ENCODE data around the gene TJAP1.
"Not testable (repeated sequence)": the region's sequence is repeated elsewhere in the genome, so short reads cannot be mapped to it uniquely, and the experiment has no call there.

TJAP1 gene

DNA sequence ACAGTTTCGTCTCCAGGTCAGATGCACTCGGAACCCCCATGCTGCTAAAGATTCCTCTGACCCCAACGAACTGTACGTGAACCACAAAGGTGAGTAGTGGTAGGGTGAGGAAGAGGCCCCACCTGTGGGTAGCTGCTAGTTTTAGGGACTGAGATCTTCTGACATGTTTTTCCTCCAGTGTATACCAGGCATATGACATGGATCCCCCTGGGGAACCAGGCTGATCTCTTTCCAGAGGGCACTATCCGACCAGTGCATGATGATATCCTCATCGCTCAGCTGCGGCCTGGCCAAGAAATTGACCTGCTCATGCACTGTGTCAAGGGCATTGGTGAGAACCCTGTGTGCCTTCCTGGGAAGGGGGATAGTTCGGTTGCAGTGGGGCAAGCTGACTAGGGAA is 42.7 kb downstream of the TJAP1 start:
- Histone ChIP-seq H3K4me3 (ENCODE audit: low read depth in 1 of 2, low read length in 2 of 2) (no peak overlapping the region), H3K27ac (ENCODE audit: low read depth, low read length) (no peak overlapping the region), H3K27me3 (ENCODE audit: control insufficient read depth in 1 of 2, insufficient read depth in 2 of 2, low read length in 2 of 2) (no peaks in the 10 kb centered on the region), H3K36me3 (ENCODE audit: control insufficient read depth in 1 of 2, insufficient read depth in 2 of 2, low read length in 2 of 2) (peaks cover 23 to 65% of the 10 kb centered on the region in 2 donors), H3K4me1 (ENCODE audit: control insufficient read depth in 1 of 2, insufficient read depth in 2 of 2, low read length in 2 of 2) (peaks cover 21 to 29% of the 10 kb centered on the region in 2 donors), H3K9me3 (ENCODE audit: control insufficient read depth in 1 of 2, low read length in 2 of 2) (no peaks in the 10 kb centered on the region), H3K9ac (ENCODE audit: low read depth in 1 of 2, low read length in 2 of 2) (no peak overlapping the region)

- H3K36me3 ChIP-seq (ENCODE audit: control insufficient read depth in 1 of 2, insufficient read depth in 2 of 2, low read length in 2 of 2) = peaks cover 29 to 77% of the 10 kb centered on the region in 2 donors
- no peak overlapping the region for H3K9ac ChIP-seq (ENCODE audit: low read depth in 1 of 2, low read length in 2 of 2)
- peaks cover 10 to 16% of the 10 kb centered on the region in 2 donors for H3K4me1 ChIP-seq (ENCODE audit: control insufficient read depth in 1 of 2, insufficient read depth in 2 of 2, low read length in 2 of 2)
- no peaks in the 10 kb centered on the region for H3K9me3 ChIP-seq (ENCODE audit: control insufficient read depth in 1 of 2, low read length in 2 of 2)
- H3K4me3 ChIP-seq (ENCODE audit: low read depth in 1 of 2, low read length in 2 of 2) = no peak overlapping the region
- no peaks in the 10 kb centered on the region for H3K27me3 ChIP-seq (ENCODE audit: control insufficient read depth in 1 of 2, insufficient read depth in 2 of 2, low read length in 2 of 2)
- no peak overlapping the region for H3K27ac ChIP-seq (ENCODE audit: low read depth, low read length)
These were observed 44.5 kb downstream of the TJAP1 start for GRCh38 chr6:43521836-43522235.

- Histone ChIP-seq H3K27ac (ENCODE audit: low read depth, low read length) (no peak overlapping the region), H3K9ac (ENCODE audit: low read depth in 1 of 2, low read length in 2 of 2) (no peak overlapping the region)
These were observed 45.3 kb downstream of the TJAP1 start for GRCh38 chr6:43522547-43523261.

GRCh38 chr6:43523284-43523683 is 45.9 kb downstream of the TJAP1 start:
- H3K9me3 ChIP-seq (ENCODE audit: control insufficient read depth in 1 of 2, low read length in 2 of 2) = no peaks in the 10 kb centered on the region
- peaks cover 36 to 91% of the 10 kb centered on the region in 2 donors for H3K36me3 ChIP-seq (ENCODE audit: control insufficient read depth in 1 of 2, insufficient read depth in 2 of 2, low read length in 2 of 2)
- H3K27ac ChIP-seq (ENCODE audit: low read depth, low read length) = no peak overlapping the region

More at GRCh38 chr6:43522547-43523261, 45.3 kb downstream of the TJAP1 start:
- H3K4me3 ChIP-seq (ENCODE audit: low read depth in 1 of 2, low read length in 2 of 2) = no peak overlapping the region
- peaks cover 8 to 13% of the 10 kb centered on the region in 2 donors for H3K4me1 ChIP-seq (ENCODE audit: control insufficient read depth in 1 of 2, insufficient read depth in 2 of 2, low read length in 2 of 2)
- no peaks in the 10 kb centered on the region for H3K27me3 ChIP-seq (ENCODE audit: control insufficient read depth in 1 of 2, insufficient read depth in 2 of 2, low read length in 2 of 2)
- no peaks in the 10 kb centered on the region for H3K9me3 ChIP-seq (ENCODE audit: control insufficient read depth in 1 of 2, low read length in 2 of 2)
- H3K36me3 ChIP-seq (ENCODE audit: control insufficient read depth in 1 of 2, insufficient read depth in 2 of 2, low read length in 2 of 2) = peaks cover 32 to 85% of the 10 kb centered on the region in 2 donors

GRCh38 chr6:43524483-43524961 is 47.2 kb downstream of the TJAP1 start:
- Histone ChIP-seq H3K9me3 (ENCODE audit: control insufficient read depth in 1 of 2, low read length in 2 of 2) (no peaks in the 10 kb centered on the region), H3K4me1 (ENCODE audit: control insufficient read depth in 1 of 2, insufficient read depth in 2 of 2, low read length in 2 of 2) (peaks cover 0 to 4% of the 10 kb centered on the region in 2 donors), H3K27me3 (ENCODE audit: control insufficient read depth in 1 of 2, insufficient read depth in 2 of 2, low read length in 2 of 2) (no peaks in the 10 kb centered on the region), H3K4me3 (ENCODE audit: low read depth in 1 of 2, low read length in 2 of 2) (no peak overlapping the region), H3K36me3 (ENCODE audit: control insufficient read depth in 1 of 2, insufficient read depth in 2 of 2, low read length in 2 of 2) (peaks cover 43 to 97% of the 10 kb centered on the region in 2 donors), H3K27ac (ENCODE audit: low read depth, low read length) (no peak overlapping the region), H3K9ac (ENCODE audit: low read depth in 1 of 2, low read length in 2 of 2) (no peak overlapping the region)

More at GRCh38 chr6:43523284-43523683, 45.9 kb downstream of the TJAP1 start:
- peaks cover 2 to 7% of the 10 kb centered on the region in 2 donors for H3K4me1 ChIP-seq (ENCODE audit: control insufficient read depth in 1 of 2, insufficient read depth in 2 of 2, low read length in 2 of 2)
- no peaks in the 10 kb centered on the region for H3K27me3 ChIP-seq (ENCODE audit: control insufficient read depth in 1 of 2, insufficient read depth in 2 of 2, low read length in 2 of 2)
- no peak overlapping the region for H3K4me3 ChIP-seq (ENCODE audit: low read depth in 1 of 2, low read length in 2 of 2)
- no peak overlapping the region for H3K9ac ChIP-seq (ENCODE audit: low read depth in 1 of 2, low read length in 2 of 2)

GRCh38 chr6:43532201-43532600 is 54.8 kb downstream of the TJAP1 start:
- Histone ChIP-seq H3K36me3 (ENCODE audit: control insufficient read depth in 1 of 2, insufficient read depth in 2 of 2, low read length in 2 of 2) (peaks cover 15 to 57% of the 10 kb centered on the region in 2 donors), H3K27ac (ENCODE audit: low read depth, low read length) (no peak overlapping the region), H3K9ac (ENCODE audit: low read depth in 1 of 2, low read length in 2 of 2) (no peak overlapping the region), H3K9me3 (ENCODE audit: control insufficient read depth in 1 of 2, low read length in 2 of 2) (no peaks in the 10 kb centered on the region), H3K4me1 (ENCODE audit: control insufficient read depth in 1 of 2, insufficient read depth in 2 of 2, low read length in 2 of 2) (no peaks in the 10 kb centered on the region), H3K4me3 (ENCODE audit: low read depth in 1 of 2, low read length in 2 of 2) (no peak overlapping the region), H3K27me3 (ENCODE audit: control insufficient read depth in 1 of 2, insufficient read depth in 2 of 2, low read length in 2 of 2) (no peaks in the 10 kb centered on the region)

- not testable (repeated sequence) for H3K4me3 ChIP-seq (ENCODE audit: low read depth in 1 of 2, low read length in 2 of 2); H3K27ac ChIP-seq (ENCODE audit: low read depth, low read length); H3K9me3 ChIP-seq (ENCODE audit: control insufficient read depth in 1 of 2, low read length in 2 of 2); H3K9ac ChIP-seq (ENCODE audit: low read depth in 1 of 2, low read length in 2 of 2); H3K27me3 ChIP-seq (ENCODE audit: control insufficient read depth in 1 of 2, insufficient read depth in 2 of 2, low read length in 2 of 2); H3K4me1 ChIP-seq (ENCODE audit: control insufficient read depth in 1 of 2, insufficient read depth in 2 of 2, low read length in 2 of 2)
- H3K36me3 ChIP-seq (ENCODE audit: control insufficient read depth in 1 of 2, insufficient read depth in 2 of 2, low read length in 2 of 2) = peaks cover 7 to 23% of the 10 kb centered on the region in 2 donors
These were observed 61.6 kb downstream of the TJAP1 start for GRCh38 chr6:43538986-43539385.

- H3K27me3 ChIP-seq (ENCODE audit: control insufficient read depth in 1 of 2, insufficient read depth in 2 of 2, low read length in 2 of 2); H3K4me1 ChIP-seq (ENCODE audit: control insufficient read depth in 1 of 2, insufficient read depth in 2 of 2, low read length in 2 of 2); H3K9ac ChIP-seq (ENCODE audit: low read depth in 1 of 2, low read length in 2 of 2); H3K27ac ChIP-seq (ENCODE audit: low read depth, low read length); H3K9me3 ChIP-seq (ENCODE audit: control insufficient read depth in 1 of 2, low read length in 2 of 2); H3K4me3 ChIP-seq (ENCODE audit: low read depth in 1 of 2, low read length in 2 of 2): not testable (repeated sequence)
- peaks cover 7 to 23% of the 10 kb centered on the region in 2 donors for H3K36me3 ChIP-seq (ENCODE audit: control insufficient read depth in 1 of 2, insufficient read depth in 2 of 2, low read length in 2 of 2)
These were observed 62.0 kb downstream of the TJAP1 start for GRCh38 chr6:43539409-43539808.

DNA sequence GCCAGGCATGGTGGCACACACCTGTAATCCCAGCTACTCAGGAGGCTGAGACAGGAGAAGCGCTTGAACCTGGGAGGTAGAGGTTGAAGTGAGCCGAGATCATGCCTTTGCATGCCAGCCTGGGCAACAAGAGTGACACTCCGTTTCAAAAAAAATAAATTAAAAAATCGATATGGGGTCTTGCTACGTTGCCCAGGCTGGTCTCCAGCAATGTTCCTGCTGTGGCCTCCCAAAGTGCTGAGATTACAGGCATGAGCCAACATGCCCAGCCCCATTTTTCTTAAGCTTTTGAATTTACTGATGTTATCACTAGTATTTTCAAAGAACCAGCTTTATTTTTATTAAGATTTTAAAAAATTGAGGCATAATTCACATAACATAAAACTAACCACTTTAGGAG is 63.1 kb downstream of the TJAP1 start:
- Histone ChIP-seq H3K9me3 (ENCODE audit: control insufficient read depth in 1 of 2, low read length in 2 of 2) (no peaks in the 10 kb centered on the region), H3K9ac (ENCODE audit: low read depth in 1 of 2, low read length in 2 of 2) (no peak overlapping the region), H3K27me3 (ENCODE audit: control insufficient read depth in 1 of 2, insufficient read depth in 2 of 2, low read length in 2 of 2) (no peaks in the 10 kb centered on the region), H3K27ac (ENCODE audit: low read depth, low read length) (no peak overlapping the region), H3K36me3 (ENCODE audit: control insufficient read depth in 1 of 2, insufficient read depth in 2 of 2, low read length in 2 of 2) (peaks cover 7 to 34% of the 10 kb centered on the region in 2 donors), H3K4me3 (ENCODE audit: low read depth in 1 of 2, low read length in 2 of 2) (no peak overlapping the region), H3K4me1 (ENCODE audit: control insufficient read depth in 1 of 2, insufficient read depth in 2 of 2, low read length in 2 of 2) (no peaks in the 10 kb centered on the region)

DNA sequence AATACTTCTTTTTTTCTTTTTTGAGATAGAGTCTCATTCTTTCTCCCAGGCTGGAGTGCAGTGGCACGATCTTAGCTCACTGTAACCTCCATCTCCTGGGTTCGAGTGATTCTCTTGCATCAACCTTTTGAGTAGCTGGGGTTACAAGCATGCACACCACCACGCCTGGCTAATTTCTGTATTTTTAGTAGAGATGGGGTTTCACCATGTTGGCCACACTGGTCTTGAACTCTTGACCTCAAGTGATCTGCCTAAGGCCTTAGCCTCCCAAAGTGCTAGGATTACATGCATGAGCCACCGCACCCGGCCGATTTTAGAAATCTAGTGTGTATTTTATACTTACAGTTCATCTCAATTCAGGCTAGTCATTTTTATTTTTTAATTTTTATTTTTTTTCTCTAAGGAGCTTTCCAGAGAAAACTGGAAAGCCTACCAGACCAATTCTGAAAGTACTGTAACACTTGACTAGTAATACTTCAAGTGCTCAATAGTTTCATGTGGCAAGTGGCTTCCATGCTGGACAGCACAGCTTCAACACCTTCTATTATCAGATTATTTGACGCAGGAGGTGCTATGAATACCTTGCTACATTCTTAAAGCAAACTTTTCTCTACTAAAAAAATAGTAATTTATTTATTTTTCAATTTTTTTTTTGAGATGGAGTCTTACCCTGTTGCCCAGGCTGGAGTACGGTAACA is 64.6 kb downstream of the TJAP1 start:
- peaks cover 7 to 48% of the 10 kb centered on the region in 2 donors for H3K36me3 ChIP-seq (ENCODE audit: control insufficient read depth in 1 of 2, insufficient read depth in 2 of 2, low read length in 2 of 2)
- H3K4me1 ChIP-seq (ENCODE audit: control insufficient read depth in 1 of 2, insufficient read depth in 2 of 2, low read length in 2 of 2) = no peaks in the 10 kb centered on the region
- no peaks in the 10 kb centered on the region for H3K9me3 ChIP-seq (ENCODE audit: control insufficient read depth in 1 of 2, low read length in 2 of 2)
- H3K4me3 ChIP-seq (ENCODE audit: low read depth in 1 of 2, low read length in 2 of 2) = no peak overlapping the region
- no peaks in the 10 kb centered on the region for H3K27me3 ChIP-seq (ENCODE audit: control insufficient read depth in 1 of 2, insufficient read depth in 2 of 2, low read length in 2 of 2)
- H3K9ac ChIP-seq (ENCODE audit: low read depth in 1 of 2, low read length in 2 of 2) = no peak overlapping the region
- H3K27ac ChIP-seq (ENCODE audit: low read depth, low read length) = no peak overlapping the region
